ENCODE measurements around the gene KCNJ13.

Gene KCNJ13

DNA sequence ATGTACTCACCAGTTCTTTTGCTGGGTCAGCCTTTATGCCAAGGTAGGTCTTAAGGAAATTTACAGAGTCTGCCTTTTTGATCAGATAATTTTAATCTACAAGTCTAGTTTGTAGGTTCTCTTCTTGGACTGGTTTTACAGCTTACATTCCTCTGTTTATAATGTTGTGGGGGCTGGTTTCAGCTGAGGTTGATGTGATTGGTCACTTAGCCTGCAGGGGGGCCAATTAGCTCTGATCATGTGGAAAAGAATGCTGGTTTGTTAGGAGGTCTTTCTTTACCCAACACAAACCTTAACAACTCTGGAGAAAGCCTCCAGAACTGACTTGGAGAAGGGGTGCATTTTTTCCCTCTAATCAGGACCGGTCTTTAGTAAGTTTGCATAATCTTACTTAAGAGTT is at the start of gene KCNJ13:
Gene KCNJ13, minus strand, starts transcription at position 131 of the 400 bp plus-strand sequence. CDS start 5,203 bp downstream, outside the sequence.
- DNase-seq (ENCODE audit: low read depth), result no peak
- TF ChIP-seq, protein P1, sequence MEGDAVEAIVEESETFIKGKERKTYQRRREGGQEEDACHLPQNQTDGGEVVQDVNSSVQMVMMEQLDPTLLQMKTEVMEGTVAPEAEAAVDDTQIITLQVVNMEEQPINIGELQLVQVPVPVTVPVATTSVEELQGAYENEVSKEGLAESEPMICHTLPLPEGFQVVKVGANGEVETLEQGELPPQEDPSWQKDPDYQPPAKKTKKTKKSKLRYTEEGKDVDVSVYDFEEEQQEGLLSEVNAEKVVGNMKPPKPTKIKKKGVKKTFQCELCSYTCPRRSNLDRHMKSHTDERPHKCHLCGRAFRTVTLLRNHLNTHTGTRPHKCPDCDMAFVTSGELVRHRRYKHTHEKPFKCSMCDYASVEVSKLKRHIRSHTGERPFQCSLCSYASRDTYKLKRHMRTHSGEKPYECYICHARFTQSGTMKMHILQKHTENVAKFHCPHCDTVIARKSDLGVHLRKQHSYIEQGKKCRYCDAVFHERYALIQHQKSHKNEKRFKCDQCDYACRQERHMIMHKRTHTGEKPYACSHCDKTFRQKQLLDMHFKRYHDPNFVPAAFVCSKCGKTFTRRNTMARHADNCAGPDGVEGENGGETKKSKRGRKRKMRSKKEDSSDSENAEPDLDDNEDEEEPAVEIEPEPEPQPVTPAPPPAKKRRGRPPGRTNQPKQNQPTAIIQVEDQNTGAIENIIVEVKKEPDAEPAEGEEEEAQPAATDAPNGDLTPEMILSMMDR (IDR thresholded peaks at IDR 0.05; ENCODE audit: insufficient read depth, low read depth, low read length, missing control alignments), result no peak
- H3K4me3 ChIP-seq (ENCODE audit: low read depth, low read length), result no peak within 1 kb of the TSS

DNA sequence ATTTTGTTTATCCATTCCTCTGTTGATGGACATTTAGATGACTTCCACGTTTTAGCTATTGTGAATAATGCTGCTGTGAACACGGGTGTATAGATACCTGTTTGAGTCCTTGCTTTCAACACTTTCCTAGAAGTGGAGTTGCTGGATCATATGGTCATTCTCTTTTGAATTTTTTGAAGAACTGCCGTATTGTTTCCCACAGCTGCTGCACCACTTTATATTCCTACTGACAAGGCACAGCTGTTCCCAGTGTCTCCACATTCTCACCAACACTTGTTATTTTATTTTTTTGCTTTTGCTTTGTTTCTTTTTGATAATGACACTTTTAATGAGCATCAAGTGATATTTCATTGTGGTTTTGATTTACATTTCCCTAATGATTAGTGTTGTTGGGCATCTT is 41.4 kb upstream of the KCNJ13 start:
- TF ChIP-seq, protein P1 (IDR thresholded peaks at IDR 0.05; ENCODE audit: insufficient read depth, low read depth, low read length, missing control alignments), result no peak

DNA sequence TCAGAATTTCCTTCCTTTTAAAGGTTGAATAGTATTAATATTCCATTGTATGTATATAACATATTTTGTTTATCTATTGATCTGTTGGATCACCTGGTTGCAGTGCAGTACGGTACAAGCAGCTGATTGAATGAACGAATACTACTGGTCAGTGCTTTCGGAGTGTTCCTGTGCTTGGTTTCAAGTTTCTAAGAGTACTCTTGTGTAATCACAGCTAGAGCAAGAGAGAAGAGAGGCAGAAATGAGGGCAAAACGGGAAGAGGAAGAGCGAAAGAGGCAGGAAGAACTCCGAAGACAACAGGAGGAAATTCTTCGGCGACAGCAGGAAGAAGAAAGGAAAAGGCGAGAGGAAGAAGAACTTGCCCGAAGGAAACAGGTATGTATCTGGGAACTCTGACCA is 40.3 kb upstream of the KCNJ13 start:
- H3K4me3 ChIP-seq (ENCODE audit: low read depth, low read length), result no peak overlapping the region
- no peak for DNase-seq (ENCODE audit: low read depth)
- TF ChIP-seq, protein P1 (IDR thresholded peaks at IDR 0.05; ENCODE audit: insufficient read depth, low read depth, low read length, missing control alignments), result no peak

More for the DNA sequence above, 41.4 kb upstream of the KCNJ13 start:
- DNase-seq (ENCODE audit: low read depth), result no peak
- H3K4me3 ChIP-seq (ENCODE audit: low read depth, low read length), result no peak overlapping the region

DNA sequence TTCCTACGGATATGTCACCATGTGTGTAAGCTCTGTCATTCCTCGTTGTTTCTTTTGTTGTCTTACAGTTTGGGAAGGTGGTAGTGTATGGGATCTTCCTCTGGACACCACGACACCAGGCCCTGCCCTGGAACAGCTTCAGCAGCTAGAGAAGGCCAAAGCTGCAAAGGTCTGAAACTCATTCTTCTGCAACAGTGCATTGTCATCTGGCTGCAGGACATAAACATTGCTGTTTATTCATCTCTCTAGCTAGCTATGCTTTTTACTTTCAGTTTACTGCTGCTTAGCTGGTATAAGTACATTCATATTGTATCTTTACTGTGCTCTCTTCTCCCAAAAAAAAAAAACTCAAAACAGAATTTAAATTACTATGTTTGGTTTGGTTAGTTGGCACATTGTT is 39.2 kb upstream of the KCNJ13 start:
- TF ChIP-seq, protein P1 (IDR thresholded peaks at IDR 0.05; ENCODE audit: insufficient read depth, low read depth, low read length, missing control alignments), result no peak
- H3K4me3 ChIP-seq (ENCODE audit: low read depth, low read length), result no peak overlapping the region
- no peak for DNase-seq (ENCODE audit: low read depth)

DNA sequence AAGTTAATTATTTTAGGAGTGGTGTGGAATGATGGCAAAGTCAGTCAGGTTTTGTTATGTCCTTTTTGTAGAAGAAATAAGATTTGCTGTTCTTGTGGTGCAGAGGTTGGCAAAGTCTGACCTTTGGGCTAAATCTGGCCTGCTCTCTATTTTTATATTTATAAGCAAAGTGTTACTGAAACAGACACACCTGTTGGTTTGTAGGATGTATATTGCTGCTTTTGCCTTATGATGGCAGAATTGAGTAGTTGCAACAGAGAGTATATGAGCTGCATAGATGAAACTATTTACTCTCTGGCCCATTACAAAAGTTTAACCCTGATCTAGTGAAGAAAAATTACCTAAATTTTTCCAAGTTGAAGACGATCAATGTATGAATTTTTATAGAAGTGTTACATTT is 34.1 kb upstream of the KCNJ13 start:
- TF ChIP-seq, protein P1 (IDR thresholded peaks at IDR 0.05; ENCODE audit: insufficient read depth, low read depth, low read length, missing control alignments), result no peak
- no peak overlapping the region for H3K4me3 ChIP-seq (ENCODE audit: low read depth, low read length)
- no peak for DNase-seq (ENCODE audit: low read depth)

DNA sequence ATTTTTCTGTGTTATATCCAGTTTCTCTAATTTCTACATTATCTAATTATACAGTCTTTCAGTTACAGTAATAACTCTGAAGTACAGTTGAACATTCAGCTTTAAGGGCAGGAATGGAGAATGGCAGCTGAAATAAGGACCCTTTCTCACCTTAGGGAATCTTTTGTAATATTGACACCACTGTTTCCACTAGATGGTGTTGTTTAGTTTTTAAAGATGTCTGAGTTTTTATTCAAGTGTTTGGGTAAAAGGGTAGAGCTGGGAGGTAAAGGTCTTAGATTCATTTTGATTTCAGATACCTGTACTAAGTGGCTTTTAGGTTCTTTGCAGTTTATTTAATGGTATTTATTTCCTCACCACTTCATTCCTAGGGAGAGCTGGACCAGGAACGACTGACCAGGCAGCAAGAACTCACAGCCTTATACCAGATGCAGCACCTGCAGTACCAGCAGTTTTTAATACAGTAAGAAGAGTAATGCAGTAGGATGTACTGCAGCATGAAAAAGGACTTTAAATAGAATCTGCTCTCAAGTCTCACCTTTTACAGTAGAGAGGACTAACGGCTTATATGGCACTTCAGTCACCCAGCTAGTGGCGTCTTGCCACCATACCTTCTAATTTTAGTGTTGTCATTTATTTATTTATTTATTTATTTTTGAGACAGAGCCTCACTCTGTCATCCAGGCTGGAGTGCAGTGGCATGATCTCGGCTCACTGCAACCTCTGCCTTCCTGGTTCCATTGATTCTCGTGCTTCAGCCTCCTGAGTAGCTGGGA is 33.2 kb upstream of the KCNJ13 start:
- H3K4me3 ChIP-seq (ENCODE audit: low read depth, low read length), result no peak overlapping the region
- no peak for DNase-seq (ENCODE audit: low read depth)
- TF ChIP-seq, protein P1 (IDR thresholded peaks at IDR 0.05; ENCODE audit: insufficient read depth, low read depth, low read length, missing control alignments), result no peak

DNA sequence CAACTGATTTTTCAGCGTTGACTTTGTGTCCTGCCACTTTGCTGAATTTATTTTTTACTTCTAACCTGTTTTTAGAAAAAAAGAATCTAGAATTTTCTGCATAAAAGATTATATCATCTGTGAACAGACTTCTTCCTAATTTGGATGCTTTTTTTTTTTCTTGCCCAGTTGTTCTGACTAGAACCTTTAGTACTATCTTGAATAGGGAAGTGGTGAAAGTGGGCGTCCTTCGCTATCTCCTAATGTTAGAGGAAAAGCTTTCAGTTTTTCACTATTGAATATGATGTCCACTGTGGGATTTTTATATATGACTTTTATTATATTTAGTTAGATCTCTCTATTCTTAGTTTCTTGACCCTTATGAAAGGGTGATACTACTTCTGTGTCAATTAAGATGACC is 25.7 kb upstream of the KCNJ13 start:
- H3K4me3 ChIP-seq (ENCODE audit: low read depth, low read length), result no peak overlapping the region
- TF ChIP-seq, protein P1 (IDR thresholded peaks at IDR 0.05; ENCODE audit: insufficient read depth, low read depth, low read length, missing control alignments), result no peak
- no peak for DNase-seq (ENCODE audit: low read depth)

Data from GM12865 (cell line).